ENCODE measurements around the gene PDLIM5.
"Not testable (repeated sequence)": the region's sequence is repeated elsewhere in the genome, so short reads cannot be mapped to it uniquely, and the experiment has no call there.

The PDLIM5 gene

DNA sequence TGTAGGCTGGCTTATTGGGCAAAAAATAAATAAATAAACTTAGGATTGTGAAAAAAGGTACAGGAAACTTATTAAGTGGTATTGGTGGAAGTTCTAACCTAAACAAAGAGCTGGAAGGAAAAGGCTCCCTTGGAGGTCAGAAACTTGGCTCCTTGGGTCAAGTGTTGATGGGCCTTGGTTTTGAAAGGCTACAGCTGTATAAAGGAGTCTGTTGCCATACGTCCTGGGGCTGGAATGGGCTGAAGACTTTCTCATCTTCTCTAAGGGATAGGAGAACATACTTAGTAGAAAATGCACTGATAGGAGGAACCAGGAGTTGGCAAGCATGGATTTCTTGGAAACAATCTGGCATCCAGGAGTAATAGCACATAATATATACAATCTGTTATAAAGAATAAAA lies 56.6 kb downstream of the PDLIM5 start:
- DNase-seq (ENCODE audit: low spot score) (no peak), ATAC-seq (ENCODE audit: low read depth) (no peak)
- Histone ChIP-seq H3K4me1 (ENCODE audit: insufficient read depth, poor library complexity, severe bottlenecking) (peaks cover 18% of the 10 kb centered on the region), H3K36me3 (ENCODE audit: low read depth) (peaks cover 7% of the 10 kb centered on the region; the same call in 1 of the 2 replicates), H3K9me3 (ENCODE audit: severe bottlenecking) (no peaks in the 10 kb centered on the region), H3K4me3 (ENCODE audit: severe bottlenecking) (no peak overlapping the region), H3K27me3 (ENCODE audit: insufficient read depth, poor library complexity, severe bottlenecking) (no peaks in the 10 kb centered on the region), H3K27ac (ENCODE audit: poor library complexity, severe bottlenecking) (peak overlapping the region; percentile 66)
- no peak for TF ChIP-seq CTCF (IDR thresholded peaks at IDR 0.05; ENCODE audit: poor library complexity, severe bottlenecking)

- no peak for ATAC-seq (ENCODE audit: low read depth)
- peak overlapping the region; percentile 66 for H3K27ac ChIP-seq (ENCODE audit: poor library complexity, severe bottlenecking)
- H3K4me3 ChIP-seq (ENCODE audit: severe bottlenecking), result no peak overlapping the region
Observed at GRCh38 chr4:94508806-94509205, 57.1 kb downstream of the PDLIM5 start.

DNA sequence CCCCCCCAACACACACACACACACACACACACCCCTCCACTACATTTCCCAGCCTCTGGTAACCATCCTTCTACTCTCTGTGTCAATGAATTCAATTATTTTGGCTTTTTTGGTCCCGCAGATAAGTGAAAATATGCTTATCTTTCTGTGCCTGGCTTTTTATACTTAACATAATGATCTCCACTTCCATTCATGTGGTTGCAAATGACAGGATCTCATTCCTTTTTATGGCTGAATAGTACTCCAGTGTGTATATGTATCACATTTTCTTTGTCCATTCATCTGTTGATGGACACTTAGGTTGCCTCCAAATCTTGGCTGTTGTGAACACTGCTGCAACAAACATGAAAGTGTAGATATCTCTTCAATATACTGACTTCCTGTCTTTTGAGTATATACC lies 59.8 kb downstream of the PDLIM5 start:
- DNase-seq (ENCODE audit: low spot score) (no peak), ATAC-seq (ENCODE audit: low read depth) (no peak)
- Histone ChIP-seq H3K4me1 (ENCODE audit: insufficient read depth, poor library complexity, severe bottlenecking) (peaks cover 37% of the 10 kb centered on the region), H3K27me3 (ENCODE audit: insufficient read depth, poor library complexity, severe bottlenecking) (no peaks in the 10 kb centered on the region), H3K9me3 (ENCODE audit: severe bottlenecking) (no peaks in the 10 kb centered on the region), H3K36me3 (ENCODE audit: low read depth) (peaks cover 7% of the 10 kb centered on the region), H3K27ac (ENCODE audit: poor library complexity, severe bottlenecking) (no peak overlapping the region), H3K4me3 (ENCODE audit: severe bottlenecking) (no peak overlapping the region)
- TF ChIP-seq CTCF (IDR thresholded peaks at IDR 0.05; ENCODE audit: poor library complexity, severe bottlenecking), result no peak

More at GRCh38 chr4:94508806-94509205, 57.1 kb downstream of the PDLIM5 start:
- no peaks in the 10 kb centered on the region for H3K27me3 ChIP-seq (ENCODE audit: insufficient read depth, poor library complexity, severe bottlenecking)
- no peak for DNase-seq (ENCODE audit: low spot score)
- no peaks in the 10 kb centered on the region for H3K9me3 ChIP-seq (ENCODE audit: severe bottlenecking)
- H3K36me3 ChIP-seq (ENCODE audit: low read depth), result peaks cover 7% of the 10 kb centered on the region; the same call in 1 of the 2 replicates
- no peak for TF ChIP-seq CTCF (IDR thresholded peaks at IDR 0.05; ENCODE audit: poor library complexity, severe bottlenecking)
- H3K4me1 ChIP-seq (ENCODE audit: insufficient read depth, poor library complexity, severe bottlenecking), result peaks cover 18% of the 10 kb centered on the region

DNA sequence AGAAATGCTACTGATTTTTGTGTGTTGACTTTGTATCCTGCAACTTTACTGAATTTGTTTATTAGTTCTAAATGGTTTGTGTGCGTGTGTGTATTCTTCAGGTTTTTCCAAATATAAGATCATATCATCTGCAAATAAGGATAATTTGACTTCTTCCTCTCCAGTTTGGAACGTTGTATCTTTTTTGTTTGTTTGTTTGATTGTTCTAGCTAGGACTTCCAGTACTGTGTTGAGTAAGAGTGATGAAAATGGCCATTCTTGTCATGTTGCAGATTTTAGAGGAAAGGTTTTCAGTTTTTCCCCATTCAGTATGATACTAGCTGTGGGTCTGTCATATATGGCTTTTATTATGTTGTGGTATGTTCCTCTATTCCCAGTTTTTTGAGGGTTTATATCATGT lies 61.8 kb downstream of the PDLIM5 start:
- not testable (repeated sequence) for DNase-seq (ENCODE audit: low spot score); ATAC-seq (ENCODE audit: low read depth); H3K27me3 ChIP-seq (ENCODE audit: insufficient read depth, poor library complexity, severe bottlenecking); H3K27ac ChIP-seq (ENCODE audit: poor library complexity, severe bottlenecking); H3K4me3 ChIP-seq (ENCODE audit: severe bottlenecking); H3K9me3 ChIP-seq (ENCODE audit: severe bottlenecking)
- H3K4me1 ChIP-seq (ENCODE audit: insufficient read depth, poor library complexity, severe bottlenecking), result peaks cover 36% of the 10 kb centered on the region
- H3K36me3 ChIP-seq (ENCODE audit: low read depth), result peaks cover 14% of the 10 kb centered on the region

DNA sequence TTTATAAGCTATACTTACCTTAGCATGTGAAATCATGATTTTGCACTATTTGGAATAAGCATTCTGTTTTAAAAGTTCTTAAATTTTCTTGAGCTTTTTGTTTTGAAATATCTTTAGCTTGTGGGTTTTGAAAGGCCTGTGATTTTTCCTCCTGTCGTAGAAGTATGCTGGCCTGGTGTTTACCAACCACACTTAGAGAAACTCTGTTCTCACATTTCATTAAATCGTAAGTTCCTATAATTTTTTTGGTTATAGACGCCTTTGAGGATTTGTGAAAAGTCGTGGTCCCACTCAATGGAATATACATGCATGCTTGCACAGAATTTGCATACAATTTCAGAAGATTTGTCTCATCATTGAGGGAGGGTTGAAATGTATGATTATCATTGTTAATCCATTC lies 63.6 kb downstream of the PDLIM5 start:
- no peak overlapping the region for H3K4me3 ChIP-seq (ENCODE audit: severe bottlenecking)
- peaks cover 22% of the 10 kb centered on the region for H3K36me3 ChIP-seq (ENCODE audit: low read depth)
- H3K27ac ChIP-seq (ENCODE audit: poor library complexity, severe bottlenecking), result peak overlapping the region; percentile 88
- DNase-seq (ENCODE audit: low spot score) (no peak), ATAC-seq (ENCODE audit: low read depth) (no peak)
- TF ChIP-seq CTCF (IDR thresholded peaks at IDR 0.05; ENCODE audit: poor library complexity, severe bottlenecking), result no peak
- H3K27me3 ChIP-seq (ENCODE audit: insufficient read depth, poor library complexity, severe bottlenecking), result no peaks in the 10 kb centered on the region
- H3K9me3 ChIP-seq (ENCODE audit: severe bottlenecking), result no peaks in the 10 kb centered on the region
- peaks cover 36% of the 10 kb centered on the region for H3K4me1 ChIP-seq (ENCODE audit: insufficient read depth, poor library complexity, severe bottlenecking)
